Stimulated activated CD4-positive, alpha-beta T cell treated with anti-CD3 and anti-CD28 coated beads, TNF-alpha, amount 100 ng/mL, for 48 hours (primary cell): ENCODE data around the gene DKK1.
"Not testable (repeated sequence)": the region's sequence is repeated elsewhere in the genome, so short reads cannot be mapped to it uniquely, and the experiment has no call there.

Experiments used
- DNase-seq, 3 donors: peaks; one replicate each; pipeline ENCODE4 v3.0.0-alpha.2; 2020; ENCODE audit warnings: low read depth in 3 of 3

The DKK1 gene

GRCh38 chr10:52318136-52318701 lies 4.1 kb downstream of the DKK1 start:
- no peak for DNase-seq

GRCh38 chr10:52318822-52319464 lies 4.9 kb downstream of the DKK1 start:
- DNase-seq, result no peak

GRCh38 chr10:52319926-52320325 lies 5.8 kb downstream of the DKK1 start:
- DNase-seq, result no peak

- DNase-seq, result no peak
Observed at GRCh38 chr10:52322323-52322722, 8.2 kb downstream of the DKK1 start.

- DNase-seq, result no peak
Observed at GRCh38 chr10:52322936-52323335, 8.9 kb downstream of the DKK1 start.

- no peak for DNase-seq
Observed at GRCh38 chr10:52326382-52326781, 12.3 kb downstream of the DKK1 start.

GRCh38 chr10:52331638-52332364 lies 17.7 kb downstream of the DKK1 start:
- no peak for DNase-seq

- DNase-seq, result no peak
Observed at GRCh38 chr10:52332815-52333214, 18.7 kb downstream of the DKK1 start.

GRCh38 chr10:52334595-52334994 lies 20.5 kb downstream of the DKK1 start:
- DNase-seq, result no peak

GRCh38 chr10:52335665-52336064 lies 21.6 kb downstream of the DKK1 start:
- no peak for DNase-seq

GRCh38 chr10:52337225-52337624 lies 23.1 kb downstream of the DKK1 start:
- DNase-seq, result no peak

GRCh38 chr10:52343439-52343838 lies 29.4 kb downstream of the DKK1 start:
- DNase-seq, result no peak

- DNase-seq, result no peak
Observed at GRCh38 chr10:52346394-52347326, 32.6 kb downstream of the DKK1 start.

GRCh38 chr10:52347327-52347667 lies 33.2 kb downstream of the DKK1 start:
- no peak for DNase-seq

GRCh38 chr10:52348037-52348564 lies 34.0 kb downstream of the DKK1 start:
- DNase-seq, result no peak

GRCh38 chr10:52351914-52352330 lies 37.8 kb downstream of the DKK1 start:
- DNase-seq, result no peak

- DNase-seq, result no peak
Observed at GRCh38 chr10:52353205-52353604, 39.1 kb downstream of the DKK1 start.

GRCh38 chr10:52353960-52354394 lies 39.9 kb downstream of the DKK1 start:
- no peak for DNase-seq

GRCh38 chr10:52357971-52358370 lies 43.9 kb downstream of the DKK1 start:
- DNase-seq, result no peak

- DNase-seq, result no peak
Observed at GRCh38 chr10:52359441-52359840, 45.4 kb downstream of the DKK1 start.

- DNase-seq, result not testable (repeated sequence)
Observed at GRCh38 chr10:52365547-52366432, 51.7 kb downstream of the DKK1 start.
